Colonic mucosa (tissue), 4 donors: ENCODE measurements around the gene PRR23B. TPM values are rescaled to one million over a fixed set of nuclear protein-coding genes. Genes with fewer than 3 reads are reported as not detected.

Source experiments
- DNase-seq: peaks from one replicate; pipeline ENCODE4 v3.0.0-alpha.2; 2020
- H3K27ac ChIP-seq: fragments of 200-600 bp; one replicate; pipeline ENCODE4 v1.8.0; 2021
- H3K27me3 ChIP-seq: fragments of 200-600 bp; one replicate; pipeline ENCODE4 v1.8.0; 2021
- H3K36me3 ChIP-seq: fragments of 200-600 bp; one replicate; pipeline ENCODE4 v1.8.0; 2021
- H3K4me1 ChIP-seq: fragments of 200-600 bp; one replicate; pipeline ENCODE4 v1.8.0; 2021; ENCODE audit warnings: mild to moderate bottlenecking
- H3K4me3 ChIP-seq: fragments of 200-600 bp; one replicate; pipeline ENCODE4 v1.8.0; 2021
- H3K9ac ChIP-seq, 2 donors: one replicate each; pipeline ENCODE4 v1.7.0; 2013; ENCODE audit warnings: control low read depth in 2 of 2, low read depth in 2 of 2, low read length in 2 of 2
- H3K9me3 ChIP-seq: fragments of 200-600 bp; one replicate; pipeline ENCODE4 v1.8.0; 2021
- intact Hi-C: fragments of 100-400 bp; cut with DNase I; formaldehyde crosslinking; loops from one replicate; pipeline ENCODE4 v1.14.1; 2022
- total RNA-seq, 2 donors: library from RNA; stranded (reverse); fragmentation: NEBNext Ultra II Directional in 1 of 2; extraction: Animal tissue kit (Norgen Biotek cat#: 25700) in 1 of 2; gene quantifications; one replicate each; pipeline ENCODE4 v1.2.1, GENCODE V29; 2021
- TF ChIP-seq, protein P1 (sequence below): fragments of 200-600 bp; IDR thresholded peaks from one replicate; pipeline ENCODE4 v1.8.0; 2022; ENCODE audit warnings: antibody characterized with exemption, mild to moderate bottlenecking
- donor health status: healthy.
- donor health status: DM: no; HTN: no; CAD: no.
- donor health status: DM: no; HTN: no; CAD: no.

The PRR23B gene
- not detected for total RNA-seq

DNA sequence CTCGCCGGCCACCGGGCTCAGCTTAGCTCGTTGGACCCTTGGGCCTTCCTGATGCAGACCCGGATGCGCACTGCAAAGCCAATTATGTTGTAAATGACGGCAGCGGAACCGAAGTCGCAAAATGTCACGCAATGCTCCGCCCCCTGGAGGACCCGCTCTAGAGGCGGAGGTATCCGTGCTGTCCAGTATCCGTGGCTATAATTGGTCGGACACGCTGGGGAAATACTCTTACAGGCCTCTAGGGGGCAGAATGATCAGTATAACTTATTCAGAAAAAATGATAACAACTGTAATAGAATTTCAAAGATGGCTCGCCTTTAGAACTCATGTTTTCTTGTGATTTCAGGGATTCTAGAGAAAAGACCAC lies at the start of gene PRR23B:
PRR23B (minus strand) TSS at position 59 of the 367 bp plus-strand sequence. CDS start 265 bp downstream, outside the sequence.
- TF ChIP-seq, protein P1, sequence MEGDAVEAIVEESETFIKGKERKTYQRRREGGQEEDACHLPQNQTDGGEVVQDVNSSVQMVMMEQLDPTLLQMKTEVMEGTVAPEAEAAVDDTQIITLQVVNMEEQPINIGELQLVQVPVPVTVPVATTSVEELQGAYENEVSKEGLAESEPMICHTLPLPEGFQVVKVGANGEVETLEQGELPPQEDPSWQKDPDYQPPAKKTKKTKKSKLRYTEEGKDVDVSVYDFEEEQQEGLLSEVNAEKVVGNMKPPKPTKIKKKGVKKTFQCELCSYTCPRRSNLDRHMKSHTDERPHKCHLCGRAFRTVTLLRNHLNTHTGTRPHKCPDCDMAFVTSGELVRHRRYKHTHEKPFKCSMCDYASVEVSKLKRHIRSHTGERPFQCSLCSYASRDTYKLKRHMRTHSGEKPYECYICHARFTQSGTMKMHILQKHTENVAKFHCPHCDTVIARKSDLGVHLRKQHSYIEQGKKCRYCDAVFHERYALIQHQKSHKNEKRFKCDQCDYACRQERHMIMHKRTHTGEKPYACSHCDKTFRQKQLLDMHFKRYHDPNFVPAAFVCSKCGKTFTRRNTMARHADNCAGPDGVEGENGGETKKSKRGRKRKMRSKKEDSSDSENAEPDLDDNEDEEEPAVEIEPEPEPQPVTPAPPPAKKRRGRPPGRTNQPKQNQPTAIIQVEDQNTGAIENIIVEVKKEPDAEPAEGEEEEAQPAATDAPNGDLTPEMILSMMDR, result no peak
- intact Hi-C loops, result no loop called here
- no peaks in the 10 kb centered on the region for H3K27me3 ChIP-seq
- no peak within 1 kb of the TSS for H3K9ac ChIP-seq
- no peaks in the 10 kb centered on the region for H3K4me1 ChIP-seq
- no peak for DNase-seq
- no peak within 1 kb of the TSS for H3K4me3 ChIP-seq
- no peak within 1 kb of the TSS for H3K27ac ChIP-seq
- H3K36me3 ChIP-seq, result no peaks in the 10 kb centered on the region
- no peaks in the 10 kb centered on the region for H3K9me3 ChIP-seq

DNA sequence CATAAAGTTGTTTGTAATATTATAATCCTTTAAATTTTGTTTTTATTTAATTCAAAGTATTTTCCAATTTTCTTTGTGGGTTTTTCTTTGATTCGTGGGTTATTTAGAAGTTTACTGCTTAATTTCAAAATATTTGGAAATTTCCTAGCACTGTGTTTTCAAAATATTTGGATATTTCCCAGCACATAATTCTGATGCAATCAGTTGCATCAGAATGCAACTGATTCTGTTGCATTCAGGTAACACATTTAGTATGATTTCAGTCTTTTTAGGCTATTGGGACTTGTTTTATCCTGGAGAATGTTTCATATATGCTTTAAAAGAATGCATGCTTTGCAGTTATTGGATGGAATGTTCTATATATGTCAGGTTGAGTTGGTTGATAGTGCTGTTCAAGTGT lies 42.2 kb upstream of the PRR23B start:
- H3K9me3 ChIP-seq, result no peaks in the 10 kb centered on the region
- intact Hi-C loops, result no loop called here
- no peak overlapping the region for H3K9ac ChIP-seq
- TF ChIP-seq, protein P1, result no peak
- H3K36me3 ChIP-seq, result no peaks in the 10 kb centered on the region
- no peaks in the 10 kb centered on the region for H3K4me1 ChIP-seq
- no peaks in the 10 kb centered on the region for H3K27me3 ChIP-seq
- no peak for DNase-seq
- no peak overlapping the region for H3K4me3 ChIP-seq
- no peak overlapping the region for H3K27ac ChIP-seq

DNA sequence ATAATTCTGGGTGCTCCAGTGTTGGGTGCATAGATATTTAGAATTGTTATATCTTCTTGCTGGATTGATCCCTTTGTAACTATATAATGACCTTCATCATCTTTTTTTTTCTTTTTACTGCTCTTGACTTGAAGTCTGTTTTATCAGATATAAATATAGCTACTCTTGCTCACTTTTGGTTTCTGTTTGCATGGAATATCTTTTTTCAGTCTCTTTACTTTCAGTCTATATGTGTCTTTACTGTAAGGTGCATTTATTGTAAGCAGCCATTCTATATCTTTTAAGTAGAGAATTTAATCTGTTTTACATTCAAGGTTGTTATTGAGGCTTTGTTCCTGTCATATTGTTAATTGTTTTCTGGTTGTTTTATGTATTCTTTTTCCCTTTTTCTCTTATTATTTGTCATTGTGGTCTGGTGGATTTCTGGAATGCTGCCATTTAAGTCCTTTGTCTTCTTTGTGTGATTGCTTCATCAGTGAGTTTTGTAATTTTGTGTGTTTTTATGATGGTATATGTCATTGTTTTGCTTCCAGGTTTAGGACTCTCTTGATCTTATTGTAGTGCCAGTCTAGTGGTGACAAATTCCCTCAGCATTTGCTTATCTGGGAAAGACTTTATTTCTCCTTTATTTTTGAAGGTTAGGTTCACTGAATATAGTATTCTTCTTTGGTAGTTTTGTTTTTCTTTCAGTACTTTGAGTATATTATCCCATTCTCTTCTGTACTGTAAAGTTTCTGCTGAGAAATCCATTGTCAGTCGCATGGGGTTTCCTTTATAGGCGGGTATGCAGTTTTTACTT lies 32.3 kb upstream of the PRR23B start:
- Histone ChIP-seq H3K36me3 (no peaks in the 10 kb centered on the region), H3K4me1 (no peaks in the 10 kb centered on the region), H3K4me3 (no peak overlapping the region), H3K9me3 (no peaks in the 10 kb centered on the region), H3K27ac (no peak overlapping the region), H3K27me3 (no peaks in the 10 kb centered on the region), H3K9ac (no peak overlapping the region)
- no peak for DNase-seq
- intact Hi-C loops, result no loop called here
- TF ChIP-seq, protein P1, result no peak

DNA sequence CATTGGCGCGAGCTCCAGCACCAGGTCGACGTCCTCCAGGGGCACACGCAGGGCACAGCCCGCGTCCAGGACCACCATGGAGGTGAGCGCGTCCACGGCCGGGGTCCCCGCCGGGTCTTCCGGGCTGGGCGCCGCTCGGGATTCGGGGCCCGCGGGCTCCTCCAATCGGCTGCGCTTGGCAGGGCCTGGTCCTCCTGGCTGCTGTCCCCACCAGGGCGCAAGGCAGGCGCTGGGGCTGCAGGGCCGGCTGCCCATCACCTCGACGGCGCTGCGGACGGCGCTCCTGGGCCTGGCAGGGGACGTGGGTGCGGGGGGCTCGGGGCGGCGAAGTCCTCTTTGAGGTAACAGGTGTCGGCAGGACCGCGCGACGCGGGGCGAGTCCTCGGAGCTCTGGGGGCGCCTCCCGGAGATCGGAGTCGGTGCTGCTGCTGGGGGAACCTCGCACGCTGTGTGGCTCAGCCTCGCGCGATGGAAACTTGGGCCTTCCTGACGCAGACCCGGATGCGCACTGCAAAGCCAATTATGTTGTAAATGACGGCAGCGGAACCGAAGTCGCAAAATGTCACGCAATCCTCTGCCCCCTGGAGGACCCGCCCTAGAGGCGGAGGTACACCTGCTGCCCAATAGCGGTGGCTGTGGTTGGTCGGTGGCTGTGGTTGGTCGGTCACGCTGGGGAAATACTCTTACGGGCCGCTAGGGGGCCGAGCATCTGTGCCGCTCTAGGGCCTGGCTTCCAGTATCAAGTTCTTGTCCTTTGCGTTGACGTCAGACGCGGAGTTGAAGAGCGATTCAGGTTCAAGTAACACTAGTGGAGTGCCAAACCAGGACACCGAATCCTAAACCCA lies 23.9 kb upstream of the PRR23B start, which contains the start of gene PRR23C:
PRR23C (minus strand) TSS at position 527 of the 845 bp plus-strand sequence; CDS start at position 255, 272 bp downstream.
- no peak for DNase-seq
- Histone ChIP-seq H3K4me1 (no peaks in the 10 kb centered on the region), H3K9ac (no peak within 1 kb of the TSS), H3K4me3 (no peak within 1 kb of the TSS), H3K27ac (no peak within 1 kb of the TSS), H3K36me3 (no peaks in the 10 kb centered on the region), H3K9me3 (no peaks in the 10 kb centered on the region), H3K27me3 (no peaks in the 10 kb centered on the region)
- TF ChIP-seq, protein P1, result no peak
- intact Hi-C loops, result no loop called here

DNA sequence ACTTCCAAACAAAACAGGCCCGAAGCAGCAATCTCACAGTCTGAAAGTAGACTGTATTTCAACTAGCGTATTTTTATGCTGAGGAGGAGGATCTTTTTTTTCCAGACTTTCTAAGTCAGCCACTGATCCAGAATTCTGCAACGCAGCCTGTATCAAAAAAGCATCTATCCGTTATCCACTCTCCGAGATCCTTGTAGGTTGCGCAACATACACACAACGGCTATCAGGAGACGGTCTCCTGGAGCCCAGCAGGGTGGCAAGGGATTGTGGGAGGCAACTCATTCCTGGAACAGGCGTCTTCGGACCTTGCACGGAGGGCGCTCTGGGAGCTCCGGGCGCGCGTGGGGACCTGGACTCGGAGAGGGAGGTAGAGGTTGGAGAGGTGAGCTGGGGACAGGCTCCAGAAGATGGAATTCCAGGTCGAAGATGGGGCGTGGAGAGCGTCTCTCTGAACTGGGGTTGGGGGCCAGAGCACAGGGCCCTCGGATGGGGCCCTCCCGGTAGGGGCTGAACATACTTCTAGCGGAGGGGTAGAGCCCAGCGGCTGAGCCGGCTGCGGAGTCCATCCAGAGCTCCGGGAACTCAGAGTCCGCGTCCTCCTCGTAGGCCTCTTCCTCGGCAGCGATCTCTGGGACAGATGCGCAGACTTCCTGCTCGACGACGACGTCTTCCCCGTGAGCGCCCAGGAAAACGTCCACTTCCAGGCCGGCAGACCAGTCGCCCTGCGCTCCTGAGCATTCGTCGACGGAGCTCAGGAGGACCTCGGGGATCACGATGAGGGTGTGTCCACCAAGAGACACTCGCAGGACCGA lies 23.0 kb upstream of the PRR23B start:
- H3K4me1 ChIP-seq, result no peaks in the 10 kb centered on the region
- no peak for DNase-seq
- no peak overlapping the region for H3K4me3 ChIP-seq
- H3K36me3 ChIP-seq, result no peaks in the 10 kb centered on the region
- no peaks in the 10 kb centered on the region for H3K27me3 ChIP-seq
- H3K9ac ChIP-seq, result no peak overlapping the region
- TF ChIP-seq, protein P1, result no peak
- H3K9me3 ChIP-seq, result no peaks in the 10 kb centered on the region
- H3K27ac ChIP-seq, result no peak overlapping the region
- intact Hi-C loops, result no loop called here
